Stimulated activated CD4-positive, alpha-beta T cell treated with anti-CD3 and anti-CD28 coated beads, Interleukin-12 subunit alpha, Interleukin-12 subunit beta, amount 100 ng/mL, for 4 hours (primary cell): ENCODE data around the gene ACOXL.
"Not testable (repeated sequence)": the region's sequence is repeated elsewhere in the genome, so short reads cannot be mapped to it uniquely, and the experiment has no call there.

ENCODE experiments used
- DNase-seq: peaks from one replicate; pipeline ENCODE4 v3.0.0-alpha.2; 2020

ACOXL gene

GRCh38 chr2:110834134-110834827, 101.9 kb downstream of the ACOXL start:
- DNase-seq: no peak

- DNase-seq: no peak
These were observed 104.3 kb downstream of the ACOXL start for GRCh38 chr2:110836671-110837070.

GRCh38 chr2:110837446-110838409, 105.4 kb downstream of the ACOXL start:
- no peak for DNase-seq

- DNase-seq: no peak
These were observed 106.4 kb downstream of the ACOXL start for GRCh38 chr2:110838657-110839384.

GRCh38 chr2:110840508-110840907, 108.1 kb downstream of the ACOXL start:
- no peak for DNase-seq

GRCh38 chr2:110842048-110842447, 109.7 kb downstream of the ACOXL start:
- DNase-seq: no peak

GRCh38 chr2:110843496-110843895, 111.1 kb downstream of the ACOXL start:
- DNase-seq: no peak

- no peak for DNase-seq
These were observed 111.7 kb downstream of the ACOXL start for GRCh38 chr2:110843959-110844510.

GRCh38 chr2:110847651-110848050, 115.3 kb downstream of the ACOXL start:
- DNase-seq: no peak

GRCh38 chr2:110848071-110848470, 115.7 kb downstream of the ACOXL start:
- no peak for DNase-seq

- no peak for DNase-seq
These were observed 116.2 kb downstream of the ACOXL start for GRCh38 chr2:110848519-110849030.

GRCh38 chr2:110851531-110851930, 119.2 kb downstream of the ACOXL start:
- DNase-seq: no peak

- no peak for DNase-seq
These were observed 119.7 kb downstream of the ACOXL start for GRCh38 chr2:110852051-110852450.

GRCh38 chr2:110852541-110853263, 120.3 kb downstream of the ACOXL start:
- DNase-seq: no peak

GRCh38 chr2:110853516-110853915, 121.1 kb downstream of the ACOXL start:
- DNase-seq: peak; percentile 56

GRCh38 chr2:110853948-110854347, 121.6 kb downstream of the ACOXL start:
- no peak for DNase-seq

GRCh38 chr2:110854355-110855081, 122.1 kb downstream of the ACOXL start:
- DNase-seq: no peak

- not testable (repeated sequence) for DNase-seq
These were observed 123.5 kb downstream of the ACOXL start for GRCh38 chr2:110855841-110856240.

GRCh38 chr2:110858135-110858725, 125.9 kb downstream of the ACOXL start:
- peak; percentile 25 for DNase-seq

GRCh38 chr2:110858993-110859701, 126.8 kb downstream of the ACOXL start:
- DNase-seq: no peak
